Measurements from ENCODE around the gene ZNF660.
"Not testable (repeated sequence)": the region's sequence is repeated elsewhere in the genome, so short reads cannot be mapped to it uniquely, and the experiment has no call there.

Gene ZNF660

DNA sequence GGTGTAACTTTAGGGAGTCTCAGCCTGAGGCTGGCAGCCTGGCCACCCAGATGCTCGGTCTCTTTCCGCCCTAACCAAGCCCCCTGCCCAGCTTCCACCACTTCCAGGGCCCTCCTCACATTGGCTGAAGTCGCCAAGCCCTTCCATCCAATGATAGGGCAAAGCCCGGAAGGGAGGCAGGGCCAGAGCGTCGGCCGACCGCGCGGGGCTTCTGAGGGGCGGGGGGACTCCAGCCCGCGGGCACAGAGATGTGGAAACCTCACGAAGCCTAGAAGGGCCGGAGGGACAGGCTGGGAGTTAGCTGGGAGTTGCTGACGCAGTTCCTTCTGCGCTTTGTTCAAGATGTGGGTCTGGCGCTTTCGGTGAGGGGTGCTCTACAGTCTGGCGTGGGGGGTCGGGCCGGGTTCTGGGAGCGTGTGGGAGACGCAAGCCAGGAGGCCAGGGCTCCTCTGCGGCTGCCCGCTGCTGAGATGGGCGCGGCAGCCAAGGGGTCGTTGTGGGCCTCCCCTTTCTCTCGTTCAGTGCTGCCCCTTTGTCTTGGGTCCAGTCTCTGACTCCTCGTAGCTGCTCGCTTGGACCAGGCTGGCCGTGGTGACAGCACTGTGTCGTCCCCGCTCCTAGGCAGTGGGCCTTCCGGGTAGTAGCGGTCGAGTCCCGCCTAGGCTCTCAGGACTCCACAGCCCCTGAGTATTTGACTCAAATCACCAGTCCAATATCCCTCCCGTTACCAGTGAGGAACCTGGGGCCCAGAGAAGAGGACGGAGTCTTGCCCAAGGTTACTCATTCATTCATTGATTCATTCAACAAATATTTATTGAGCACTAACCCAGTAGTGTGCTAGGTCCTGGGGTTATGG is at the start of gene ZNF660:
ZNF660 (plus strand) TSS at position 319 of the 856 bp plus-strand sequence. CDS start 9,230 bp downstream, outside the sequence.
- no peak for DNase-seq

DNA sequence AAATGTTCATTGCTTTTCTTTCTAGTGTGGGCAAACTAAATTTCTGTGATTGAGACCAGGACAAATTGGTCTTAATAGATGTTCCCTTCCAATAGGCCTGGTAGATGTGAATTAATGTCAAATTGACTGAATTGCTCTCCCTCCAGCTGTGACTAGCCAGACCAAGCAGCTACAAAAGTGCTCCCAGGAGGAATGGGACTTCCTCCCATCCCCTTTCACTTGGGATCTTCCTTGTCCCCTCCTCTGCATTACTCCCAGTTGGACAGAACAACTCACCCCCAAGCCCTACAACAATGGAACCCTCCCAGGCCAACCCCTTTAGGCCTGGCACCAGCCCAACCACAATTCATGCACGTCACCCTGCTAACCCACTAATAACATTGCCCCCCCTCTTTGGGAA is 49.4 kb upstream of the ZNF660 start:
- no peak for DNase-seq

DNA sequence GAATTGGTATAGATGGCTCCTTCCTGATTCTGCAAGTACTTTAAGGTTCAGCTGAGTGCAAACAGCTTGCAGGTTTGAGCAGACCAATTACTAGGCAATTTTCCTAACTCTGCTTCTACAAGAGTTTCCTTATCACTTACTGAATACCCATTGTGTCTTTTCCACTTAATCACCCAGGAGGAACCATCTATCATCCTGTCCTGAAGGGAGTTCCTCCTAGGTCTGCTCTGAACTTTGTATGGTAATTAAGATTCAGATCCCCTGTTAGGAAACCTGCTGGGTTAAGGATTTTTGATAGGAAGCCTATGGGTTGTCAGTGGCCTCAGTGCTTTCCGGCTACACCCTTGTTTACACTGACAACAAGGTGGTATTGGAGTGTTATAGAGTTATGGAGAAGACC is 40.0 kb upstream of the ZNF660 start:
- not testable (repeated sequence) for DNase-seq

DNA sequence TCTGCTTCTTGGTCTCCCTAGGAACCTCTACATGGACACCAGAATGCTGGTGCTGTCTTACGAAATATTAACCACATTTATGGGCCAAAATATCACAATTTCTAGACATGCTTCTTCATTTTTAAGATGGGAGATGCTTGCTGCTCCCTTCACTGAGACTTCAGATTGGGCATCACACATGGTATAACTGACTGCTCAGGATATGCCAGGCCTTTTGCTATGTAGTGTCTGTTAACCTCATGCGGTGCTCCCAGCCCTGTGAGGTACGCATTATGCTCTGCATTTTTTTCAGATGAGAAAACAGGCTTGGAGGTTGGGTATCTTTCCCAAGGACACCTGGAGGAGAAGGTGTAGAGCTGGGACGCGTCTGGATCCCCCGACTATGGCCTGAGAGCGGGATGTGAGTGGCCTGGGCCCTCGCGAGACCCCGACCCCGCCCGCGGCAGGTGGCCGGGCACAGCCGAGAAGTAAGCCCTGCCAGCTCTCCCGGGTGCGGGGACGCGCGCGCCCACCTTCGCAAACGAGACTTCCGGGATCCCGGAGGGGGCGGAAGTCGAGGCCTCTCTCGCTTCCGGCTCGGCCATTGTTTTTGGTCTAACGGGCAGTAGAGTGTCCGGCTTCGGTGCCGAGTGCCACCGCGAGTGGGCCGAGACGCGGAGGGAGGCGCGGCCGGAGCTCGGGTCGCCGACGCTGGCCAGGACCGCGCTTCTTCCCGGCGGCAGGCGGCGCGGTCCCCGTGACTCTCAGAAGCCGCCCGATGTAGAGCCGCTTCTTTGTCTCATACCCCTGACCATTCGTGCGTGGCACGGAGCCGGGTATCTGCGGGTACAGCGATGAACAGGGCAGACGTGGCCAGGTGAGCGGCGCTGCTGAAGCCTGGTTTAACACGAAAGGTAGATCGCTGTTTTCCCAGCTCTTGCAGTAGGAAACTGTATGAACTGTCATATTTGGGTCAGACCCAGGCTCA is 29.9 kb upstream of the ZNF660 start, which contains the start of gene ZKSCAN7:
ZKSCAN7 (plus strand) TSS at position 568 of the 967 bp plus-strand sequence. CDS start 1,855 bp downstream, outside the sequence.
- peak; percentile 24 for DNase-seq

DNA sequence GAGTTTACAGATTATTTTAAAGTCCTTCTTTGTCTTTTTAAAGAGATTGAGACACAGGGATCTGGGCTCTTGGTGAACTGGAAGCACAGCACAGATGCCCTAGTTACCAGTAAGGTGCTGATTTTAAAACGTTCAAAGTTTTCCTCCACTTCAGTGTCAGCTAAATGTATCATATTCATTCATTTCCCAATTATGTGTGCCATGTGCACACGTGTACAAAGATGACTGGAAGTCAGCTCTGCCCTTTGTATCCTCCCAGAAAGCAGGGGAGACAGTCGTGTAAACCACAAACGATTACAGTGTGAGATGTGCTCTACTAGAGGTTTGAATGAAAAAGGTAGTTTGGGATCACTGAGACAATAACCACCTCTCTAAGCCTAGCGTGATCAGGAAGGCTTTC is 29.0 kb upstream of the ZNF660 start:
- no peak for DNase-seq

DNA sequence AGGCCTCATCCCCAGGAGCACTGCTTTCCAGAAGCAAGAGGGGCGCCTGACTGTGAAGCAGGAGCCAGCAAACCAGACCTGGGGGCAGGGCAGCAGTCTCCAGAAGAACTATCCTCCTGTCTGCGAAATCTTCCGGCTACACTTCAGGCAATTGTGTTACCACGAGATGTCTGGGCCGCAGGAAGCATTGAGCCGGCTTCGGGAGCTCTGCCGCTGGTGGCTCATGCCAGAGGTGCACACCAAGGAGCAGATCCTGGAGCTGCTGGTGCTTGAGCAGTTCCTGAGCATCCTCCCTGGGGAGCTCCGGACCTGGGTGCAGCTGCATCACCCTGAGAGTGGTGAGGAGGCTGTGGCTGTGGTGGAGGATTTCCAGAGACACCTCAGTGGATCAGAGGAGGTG is 27.7 kb upstream of the ZNF660 start:
- no peak for DNase-seq

DNA sequence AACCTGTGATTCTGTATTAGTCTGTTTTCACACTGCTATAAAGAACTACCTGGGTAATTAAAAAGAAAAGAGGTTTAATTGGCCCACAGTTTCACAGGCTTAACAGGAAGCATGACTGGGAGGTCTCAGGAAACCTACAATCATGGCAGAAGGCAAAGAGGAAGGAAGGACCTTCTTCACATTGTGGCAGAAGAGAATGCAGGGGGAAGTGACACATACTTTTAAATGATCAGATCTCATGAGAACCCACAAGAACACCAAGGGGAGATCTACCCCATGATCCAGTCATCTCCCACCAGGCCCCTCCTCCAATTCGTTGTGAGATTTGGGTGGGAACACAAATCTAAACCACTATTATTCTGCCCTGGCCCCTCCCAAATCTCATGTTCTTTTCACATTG is 23.7 kb upstream of the ZNF660 start:
- DNase-seq: no peak

DNA sequence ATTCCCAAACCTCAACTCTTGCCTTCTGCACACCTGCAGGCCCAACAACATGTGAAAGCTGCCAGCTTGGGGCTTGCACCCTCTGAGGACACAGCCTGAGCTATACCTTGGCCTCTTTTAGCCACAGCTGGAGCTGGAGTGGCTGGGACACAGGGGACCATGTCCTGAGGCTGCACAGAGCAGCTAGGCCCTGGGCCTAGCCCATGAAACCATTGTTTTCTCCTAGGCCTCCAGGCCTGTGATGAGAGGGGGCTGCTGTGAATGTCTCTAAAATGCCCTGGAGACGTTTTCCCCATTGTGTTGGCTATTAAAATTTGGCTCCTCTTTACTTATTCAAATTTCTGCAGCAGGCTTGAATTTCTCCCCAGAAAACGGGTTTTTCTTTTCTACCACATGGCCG is 22.6 kb upstream of the ZNF660 start:
- no peak for DNase-seq

DNA sequence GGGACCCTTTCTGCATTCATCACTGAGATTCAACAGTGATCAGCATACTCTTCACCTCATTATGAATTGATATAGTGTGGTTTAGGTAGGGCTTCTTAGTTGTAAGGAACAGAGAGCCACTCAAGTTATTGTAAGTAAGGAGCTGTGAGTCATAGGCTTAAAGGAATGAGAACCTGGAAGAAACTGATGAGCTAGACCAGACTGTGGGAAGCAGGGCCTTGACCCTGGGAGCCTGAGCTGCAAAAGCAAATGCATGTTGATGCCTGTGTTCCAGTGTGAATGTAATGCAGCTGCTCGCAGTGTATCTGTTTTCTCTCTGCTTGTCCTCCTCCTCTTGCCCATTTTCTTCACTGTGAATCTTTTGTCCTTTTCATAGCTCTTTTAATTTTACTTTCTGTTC is 16.2 kb upstream of the ZNF660 start:
- no peak for DNase-seq

DNA sequence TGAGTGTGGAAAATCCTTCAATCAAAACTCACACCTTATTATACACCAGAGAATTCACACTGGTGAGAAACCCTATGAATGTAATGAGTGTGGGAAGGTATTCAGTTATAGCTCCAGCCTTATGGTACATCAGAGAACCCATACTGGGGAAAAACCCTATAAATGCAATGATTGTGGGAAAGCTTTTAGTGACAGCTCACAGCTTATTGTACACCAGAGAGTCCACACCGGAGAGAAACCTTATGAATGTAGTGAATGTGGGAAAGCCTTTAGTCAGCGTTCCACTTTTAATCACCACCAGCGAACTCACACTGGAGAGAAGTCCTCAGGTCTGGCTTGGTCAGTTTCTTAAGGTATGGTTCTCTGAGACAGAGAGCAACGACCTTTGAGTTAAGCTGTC is 13.7 kb upstream of the ZNF660 start:
- DNase-seq: no peak

DNA sequence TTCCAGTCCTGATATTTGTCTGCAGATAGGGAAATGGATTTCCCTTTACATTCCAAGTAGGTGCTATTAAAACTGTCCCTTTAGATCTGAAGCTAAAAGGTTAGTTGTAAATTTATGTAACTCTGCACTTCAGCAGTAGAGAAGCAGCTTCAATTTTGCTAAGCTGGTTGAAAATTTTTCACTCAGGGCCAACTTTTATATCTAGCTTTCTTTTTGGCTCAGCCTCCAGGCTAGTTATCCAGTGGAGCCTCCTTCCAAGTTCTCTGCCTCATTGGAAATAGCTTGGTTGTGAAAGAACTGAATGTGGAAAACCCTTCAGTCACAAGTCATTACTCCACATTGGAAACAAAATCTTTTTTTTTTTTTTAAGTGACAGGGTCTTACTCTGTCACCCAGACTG is 8.2 kb upstream of the ZNF660 start:
- no peak for DNase-seq

DNA sequence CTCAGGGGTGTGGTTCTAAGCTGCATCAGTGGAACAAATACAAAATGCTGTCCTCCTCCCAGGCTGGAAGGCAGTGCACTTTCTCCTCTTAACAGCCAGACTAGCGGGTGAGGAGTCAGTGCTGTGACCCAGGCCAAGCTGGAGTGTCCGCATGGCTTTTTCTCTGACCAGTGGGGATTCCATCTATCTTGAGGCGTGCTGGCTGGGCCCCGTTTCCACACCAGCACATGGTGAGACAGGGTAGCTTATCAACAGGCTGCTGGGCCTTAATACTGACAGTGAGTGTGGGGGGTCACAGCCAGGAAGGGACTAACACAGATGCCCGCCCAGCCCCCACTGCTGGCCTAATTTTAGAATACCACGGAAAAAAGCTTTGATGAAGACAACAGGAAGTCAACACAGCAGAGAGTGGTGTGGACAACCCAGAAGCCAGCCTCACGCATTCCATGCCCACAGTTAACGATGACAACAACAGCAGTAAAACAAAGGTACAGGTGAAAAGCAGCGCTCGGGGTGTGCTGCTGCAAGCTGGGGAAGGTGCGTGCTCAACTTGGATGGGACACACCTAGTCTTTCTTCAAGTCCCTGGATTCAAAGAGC is 7.3 kb upstream of the ZNF660 start:
- DNase-seq: not testable (repeated sequence)

DNA sequence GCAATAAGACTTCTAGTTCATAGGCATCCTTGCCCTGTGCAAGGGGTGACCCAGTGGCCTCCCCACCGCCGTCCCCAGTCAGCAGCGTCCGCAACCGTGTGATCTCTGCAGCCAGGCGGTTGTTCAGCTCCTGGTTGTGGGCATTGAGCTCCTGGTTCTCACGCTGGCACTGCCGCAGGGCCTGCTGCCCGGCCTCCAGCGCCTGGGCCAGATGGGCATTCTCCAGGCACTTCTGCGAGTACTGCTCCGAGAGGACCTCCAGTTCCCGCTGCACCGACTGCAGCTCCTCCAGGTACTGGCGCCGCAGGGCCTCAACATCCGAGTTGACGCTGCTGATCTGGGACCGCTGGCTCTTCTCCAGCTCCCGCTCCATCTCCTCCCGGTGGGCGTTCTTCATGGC is 6.4 kb upstream of the ZNF660 start:
- not testable (repeated sequence) for DNase-seq

DNA sequence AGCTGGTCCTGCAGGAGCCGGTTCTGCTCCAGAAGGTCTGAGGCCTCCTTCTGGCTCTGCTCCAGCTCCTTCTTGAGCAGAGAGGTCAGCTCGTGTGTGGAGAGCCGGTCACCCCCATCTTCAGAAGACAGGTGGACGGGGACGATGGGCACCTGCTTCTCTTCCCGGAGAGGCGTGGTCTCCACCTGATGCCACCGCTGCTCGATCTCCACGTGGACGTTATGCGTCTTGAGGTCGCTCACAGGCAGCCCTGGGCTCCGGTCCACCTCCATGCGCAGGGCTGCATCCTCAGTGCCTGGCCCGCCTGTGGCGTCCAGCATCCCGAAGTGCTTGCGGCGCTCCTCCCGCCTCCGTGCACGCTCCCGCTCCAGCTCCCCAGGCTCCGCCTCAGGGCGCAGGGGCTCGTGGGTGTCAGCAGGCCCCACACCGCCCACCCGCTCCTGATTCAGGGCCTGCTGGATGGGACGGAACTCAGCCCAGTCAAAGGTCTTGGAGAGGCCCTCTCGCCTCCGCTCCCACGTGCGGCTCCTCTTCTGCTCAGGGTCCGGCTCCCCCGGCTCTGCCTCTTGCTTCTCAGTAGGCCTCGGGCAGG is 5.7 kb upstream of the ZNF660 start:
- DNase-seq: not testable (repeated sequence)

DNA sequence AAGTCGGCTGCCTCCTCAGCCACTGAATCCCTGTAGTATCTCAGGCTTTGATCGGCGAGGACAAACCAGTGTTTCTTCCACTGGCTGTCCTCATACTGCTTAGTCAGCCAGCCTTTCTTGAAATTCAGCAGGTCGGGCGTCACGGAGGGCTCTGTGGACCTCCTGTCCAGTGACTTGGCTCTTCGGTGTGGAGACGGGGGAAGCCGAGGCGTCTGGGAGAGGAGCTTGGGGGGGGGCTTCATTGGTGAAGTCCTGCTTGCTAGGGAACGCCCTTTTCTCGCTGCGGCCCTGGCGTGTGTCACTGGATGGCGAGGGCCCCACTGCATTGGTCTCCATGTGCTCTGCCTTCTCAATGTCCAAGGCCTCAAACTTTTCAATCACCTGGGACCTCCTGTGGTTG is 5.0 kb upstream of the ZNF660 start:
- not testable (repeated sequence) for DNase-seq

DNA sequence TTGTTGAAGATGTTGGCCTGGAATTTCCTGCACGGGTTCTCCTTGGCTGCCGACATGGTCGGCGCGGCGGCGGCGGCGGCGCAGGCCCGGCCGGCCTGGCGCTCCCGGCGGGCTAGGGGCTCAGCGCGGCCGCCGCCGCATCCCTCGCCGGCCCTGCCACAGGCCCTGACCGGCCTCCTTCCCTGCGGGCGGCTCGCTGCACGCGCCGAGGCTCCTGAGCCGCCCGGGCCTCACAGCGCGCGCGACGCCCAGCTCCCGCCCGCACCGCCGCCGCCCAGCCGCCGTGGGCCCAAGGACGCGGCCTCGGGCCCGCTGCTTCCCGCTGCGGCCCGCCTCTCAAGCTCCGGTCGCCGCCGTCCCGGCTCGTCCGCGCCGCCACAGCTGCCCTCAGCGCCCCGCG is 3.8 kb upstream of the ZNF660 start:
- not testable (repeated sequence) for DNase-seq

DNA sequence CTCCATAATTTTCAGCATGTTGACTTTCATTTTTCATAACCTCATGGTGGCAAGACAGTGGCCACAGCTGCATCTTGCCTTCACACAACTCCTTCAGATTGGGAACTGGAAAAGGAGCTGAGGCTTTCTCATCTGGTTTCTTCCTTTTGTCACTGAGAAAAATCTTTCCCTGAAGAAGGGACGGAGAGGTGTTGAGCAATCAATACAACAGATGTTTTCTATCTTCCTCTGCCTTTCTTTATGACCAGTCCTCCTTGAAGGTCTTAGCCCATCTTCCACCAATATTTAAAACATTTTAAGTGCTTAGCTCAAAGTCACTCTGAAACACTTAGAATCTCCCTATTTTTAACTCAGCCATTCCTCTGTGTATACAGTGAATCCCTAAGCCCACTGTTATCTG is 11.9 kb downstream of the ZNF660 start:
- no peak for DNase-seq

DNA sequence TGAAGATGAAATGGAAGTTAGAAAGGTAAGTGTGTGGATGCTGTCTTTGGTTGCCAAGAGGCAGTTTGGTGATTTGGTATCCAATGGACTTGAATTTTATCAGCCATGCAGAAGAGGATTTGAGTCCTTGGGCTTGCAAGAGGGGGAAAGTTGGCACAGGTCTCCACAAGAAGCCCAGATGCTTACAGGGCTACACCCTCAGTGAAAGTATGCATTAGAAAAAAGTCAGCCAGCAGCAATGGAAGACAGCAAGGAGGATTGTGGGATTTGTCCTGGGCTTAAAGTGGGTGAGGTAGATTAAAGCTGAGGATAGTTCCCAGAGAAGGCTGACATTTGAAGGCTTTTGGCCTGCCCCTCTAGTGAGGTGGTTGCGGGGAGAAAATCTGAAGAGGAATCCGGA is 17.0 kb downstream of the ZNF660 start:
- no peak for DNase-seq

DNA sequence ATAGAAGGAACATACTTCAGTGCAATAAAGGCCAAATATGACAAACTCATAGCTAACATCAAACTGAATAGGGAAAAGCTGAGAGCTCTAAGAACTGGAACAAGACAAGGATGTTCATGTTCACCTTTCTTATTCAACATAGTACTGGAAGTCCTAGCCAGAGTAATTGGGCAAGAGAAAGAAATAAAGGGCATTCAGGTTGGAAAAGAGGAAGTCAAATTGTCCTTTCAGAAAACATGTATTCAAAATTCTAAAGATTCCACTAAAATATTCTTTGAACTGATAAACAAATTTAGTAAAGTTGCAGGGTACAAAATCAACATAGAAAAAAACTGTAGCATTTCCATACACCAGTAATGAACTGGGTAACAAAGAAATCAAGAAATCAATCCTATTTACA is 27.9 kb downstream of the ZNF660 start:
- no peak for DNase-seq

DNA sequence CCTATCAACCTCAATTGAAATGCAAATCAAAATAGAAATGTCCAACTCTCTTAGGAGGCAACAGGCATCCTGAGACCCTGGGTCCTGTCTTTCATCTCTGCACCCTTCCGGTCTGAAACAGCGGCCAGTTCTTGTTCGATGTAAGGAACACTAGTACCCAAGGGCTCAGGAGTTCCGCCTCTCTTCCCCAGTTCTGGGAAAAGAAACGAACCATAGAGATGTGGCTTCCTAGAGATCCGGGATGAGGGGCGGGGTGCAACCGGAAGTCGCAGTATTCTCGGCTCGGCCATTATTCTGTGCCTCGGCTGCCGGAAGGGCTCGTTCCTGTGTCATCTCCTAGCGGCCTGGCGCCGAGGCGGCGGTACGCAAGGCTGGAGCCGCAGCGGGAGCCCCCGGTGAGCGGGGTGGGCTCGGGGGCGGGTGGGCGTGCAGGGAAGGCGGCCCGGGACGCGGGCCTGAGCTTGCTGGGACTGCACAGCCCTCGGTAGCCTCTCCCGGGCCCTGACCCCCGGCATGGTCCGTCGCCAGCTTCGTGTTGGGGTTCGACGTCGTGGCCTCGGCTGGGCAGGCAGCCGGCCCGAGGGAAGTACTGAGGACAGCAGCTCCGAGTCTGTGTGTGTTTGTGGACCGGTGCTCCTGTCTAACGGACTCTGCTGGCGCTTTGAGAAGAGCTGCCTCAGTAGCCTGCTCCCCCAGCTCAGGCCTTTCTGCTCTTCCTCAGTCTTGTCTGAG is 40.2 kb downstream of the ZNF660 start, which contains the start of gene ZNF197:
ZNF197 (plus strand) TSS at position 288 of the 732 bp plus-strand sequence. CDS start 4,119 bp downstream, outside the sequence.
- peak; percentile 70 for DNase-seq

DNA sequence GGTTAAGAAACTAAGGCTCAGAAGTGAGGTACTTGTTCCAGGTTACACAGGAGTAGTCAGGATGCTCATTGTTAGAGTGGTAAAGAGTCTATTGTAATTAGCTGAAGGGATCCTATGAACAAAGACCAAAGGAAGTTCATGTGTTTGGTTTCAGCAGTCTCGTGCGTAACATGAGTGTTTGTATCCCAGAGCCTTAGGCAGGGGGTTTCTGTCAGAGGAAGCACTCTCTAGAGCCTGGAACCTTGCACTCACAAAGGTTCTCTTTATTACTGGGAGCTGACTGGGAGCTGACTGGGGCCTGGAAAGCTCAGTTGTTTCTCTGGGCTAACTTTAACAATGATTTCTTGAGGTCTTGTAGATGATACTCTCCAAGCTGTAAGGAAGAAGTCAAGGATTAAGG is 44.0 kb downstream of the ZNF660 start:
- no peak for DNase-seq

DNA sequence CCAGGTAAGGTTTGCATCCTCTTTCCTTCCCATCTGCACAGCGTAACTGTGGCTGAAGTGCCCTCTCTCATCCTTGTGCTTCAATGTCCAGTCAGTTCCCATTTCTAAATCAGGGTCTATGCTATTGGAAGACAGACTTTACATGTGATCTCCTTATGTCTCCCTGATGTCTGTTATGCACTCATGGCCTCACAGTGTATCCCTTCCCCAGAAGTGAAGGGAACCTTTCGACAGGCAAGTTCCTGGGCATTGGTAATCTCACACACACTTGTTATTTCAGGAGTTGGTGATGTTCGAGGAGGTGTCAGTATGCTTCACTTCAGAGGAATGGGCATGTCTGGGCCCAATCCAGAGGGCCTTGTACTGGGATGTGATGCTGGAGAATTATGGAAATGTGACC is 47.4 kb downstream of the ZNF660 start:
- DNase-seq: no peak
